Activated CD8-positive, alpha-beta T cell treated with anti-CD3 and anti-CD28 coated beads, Interleukin-2, amount 10 ng/mL, durations not matched to agents 7 days and 5 days (primary cell): ENCODE data around the gene PILRB. TPM values are rescaled to one million over a fixed set of nuclear protein-coding genes. Genes with fewer than 3 reads are reported as not detected.
"Not testable (repeated sequence)": the region's sequence is repeated elsewhere in the genome, so short reads cannot be mapped to it uniquely, and the experiment has no call there.

ENCODE experiments used
- ATAC-seq: fragments of 150-1000 bp; cut with Tn5 transposase; one replicate; pipeline ENCODE4 v1.10.0; 2021; ENCODE audit warnings: moderate library complexity
- CTCF ChIA-PET: fragments of 350-600 bp; sonication (Branson Sonifier 250); formaldehyde crosslinking; loops from one replicate; lab custom pipeline; 2021; ENCODE audit warnings: antibody characterized with exemption; lab: Charles Lee
- POLR2A ChIA-PET: fragments of 350-600 bp; sonication (Branson Sonifier 250); formaldehyde crosslinking; loops from one replicate; lab custom pipeline; 2021; ENCODE audit warnings: antibody characterized with exemption; lab: Charles Lee
- DNase-seq: peaks from one replicate; pipeline ENCODE4 v3.0.0-alpha.2; 2020
- H3K27ac Mint-ChIP-seq: one replicate; pipeline ENCODE4 v1.8.0; 2021; ENCODE audit warnings: mild to moderate bottlenecking, mixed read lengths
- H3K27me3 Mint-ChIP-seq: one replicate; pipeline ENCODE4 v1.8.0; 2021; ENCODE audit warnings: low read depth, mixed read lengths
- H3K36me3 Mint-ChIP-seq: one replicate; pipeline ENCODE4 v1.8.0; 2021; ENCODE audit warnings: low read depth, mixed read lengths
- H3K4me1 Mint-ChIP-seq: one replicate; pipeline ENCODE4 v1.8.0; 2021; ENCODE audit warnings: low read depth, mixed read lengths
- H3K4me3 Mint-ChIP-seq: one replicate; pipeline ENCODE4 v1.8.0; 2021; ENCODE audit warnings: mild to moderate bottlenecking, mixed read lengths
- H3K9me3 Mint-ChIP-seq: one replicate; pipeline ENCODE4 v1.8.0; 2022; ENCODE audit warnings: mixed read lengths; ENCODE audit not compliant: insufficient read depth
- total RNA-seq, 2 experiments: library from RNA; stranded (reverse); gene quantifications; one replicate each; pipeline ENCODE4 v1.2.3, GENCODE V29; 2021

PILRB gene
- total RNA-seq: 10 to 100 TPM; 75.7 to 77.2 TPM

- Mint-ChIP-seq H3K27ac (peak within 1 kb of the TSS; percentile 46), H3K9me3 (no peaks in the 10 kb centered on the region), H3K4me1 (peaks cover 16% of the 10 kb centered on the region), H3K36me3 (peaks cover 66% of the 10 kb centered on the region), H3K4me3 (no peak within 1 kb of the TSS), H3K27me3 (no peaks in the 10 kb centered on the region)
- CTCF ChIA-PET: no interaction called here
- ATAC-seq (no peak), DNase-seq (no peak)
- POLR2A ChIA-PET: no interaction called here
These were observed at the start of gene PILRB for GRCh38 chr7:100358027-100358856. Gene PILRB (plus strand): TSS chr7:100358117. CDS start chr7:100358303, 186 bp downstream.

- CTCF ChIA-PET, ATAC-seq, DNase-seq, POLR2A ChIA-PET, H3K27me3 Mint-ChIP-seq, H3K9me3 Mint-ChIP-seq: not testable (repeated sequence)
- H3K27ac Mint-ChIP-seq: peak overlapping the region; percentile 85
- peaks cover 17% of the 10 kb centered on the region for H3K4me1 Mint-ChIP-seq
- peak overlapping the region; percentile 52 for H3K4me3 Mint-ChIP-seq
- H3K36me3 Mint-ChIP-seq: peaks cover 22% of the 10 kb centered on the region
These were observed 39.6 kb upstream of the PILRB start for GRCh38 chr7:100318329-100318728.

GRCh38 chr7:100321648-100322047 lies 36.3 kb upstream of the PILRB start:
- H3K27ac Mint-ChIP-seq, H3K9me3 Mint-ChIP-seq, ATAC-seq, CTCF ChIA-PET, DNase-seq, H3K27me3 Mint-ChIP-seq, H3K4me3 Mint-ChIP-seq, POLR2A ChIA-PET: not testable (repeated sequence)
- H3K36me3 Mint-ChIP-seq: peaks cover 35% of the 10 kb centered on the region
- H3K4me1 Mint-ChIP-seq: peaks cover 22% of the 10 kb centered on the region

- H3K4me3 Mint-ChIP-seq, H3K27ac Mint-ChIP-seq, CTCF ChIA-PET, DNase-seq, H3K9me3 Mint-ChIP-seq, ATAC-seq, H3K27me3 Mint-ChIP-seq, H3K4me1 Mint-ChIP-seq, POLR2A ChIA-PET: not testable (repeated sequence)
- peaks cover 41% of the 10 kb centered on the region for H3K36me3 Mint-ChIP-seq
These were observed 33.7 kb upstream of the PILRB start for GRCh38 chr7:100324194-100324593.

- H3K9me3 Mint-ChIP-seq, DNase-seq, CTCF ChIA-PET, H3K4me1 Mint-ChIP-seq, H3K4me3 Mint-ChIP-seq, ATAC-seq, POLR2A ChIA-PET, H3K27me3 Mint-ChIP-seq: not testable (repeated sequence)
- Mint-ChIP-seq H3K36me3 (peaks cover 35% of the 10 kb centered on the region), H3K27ac (peak overlapping the region; percentile 37)
These were observed 32.2 kb upstream of the PILRB start for GRCh38 chr7:100325671-100326070.

- H3K36me3 Mint-ChIP-seq: peaks cover 34% of the 10 kb centered on the region
- H3K27me3 Mint-ChIP-seq, DNase-seq, ATAC-seq, H3K4me3 Mint-ChIP-seq, H3K9me3 Mint-ChIP-seq, POLR2A ChIA-PET, CTCF ChIA-PET, H3K27ac Mint-ChIP-seq, H3K4me1 Mint-ChIP-seq: not testable (repeated sequence)
These were observed 31.0 kb upstream of the PILRB start for GRCh38 chr7:100326914-100327313.

- peaks cover 26% of the 10 kb centered on the region for H3K36me3 Mint-ChIP-seq
- ChIA-PET POLR2A (interaction anchor here (0.7 to 1.3 kb wide), 4 partner anchors 9 to 180 kb away, joined by 3 to 4 read pairs (median 3); no protein-coding TSS in a partner anchor), CTCF (interaction anchor here (1.1 kb wide), 1 partner anchor 71 kb away, joined by 4 read pairs; no protein-coding TSS in a partner anchor)
- H3K27me3 Mint-ChIP-seq, H3K9me3 Mint-ChIP-seq: not testable (repeated sequence)
- H3K27ac Mint-ChIP-seq: peak overlapping the region; percentile 98
- ATAC-seq (peak; percentile 93), DNase-seq (peak; percentile 91)
- H3K4me1 Mint-ChIP-seq: peaks cover 26% of the 10 kb centered on the region
- H3K4me3 Mint-ChIP-seq: peak overlapping the region; percentile 94
These were observed 22.1 kb upstream of the PILRB start for GRCh38 chr7:100335566-100336466.

- H3K27me3 Mint-ChIP-seq, DNase-seq, ATAC-seq, POLR2A ChIA-PET, CTCF ChIA-PET, H3K9me3 Mint-ChIP-seq: not testable (repeated sequence)
- Mint-ChIP-seq H3K4me1 (peaks cover 41% of the 10 kb centered on the region), H3K27ac (peak overlapping the region; percentile 43), H3K4me3 (peak overlapping the region; percentile 25), H3K36me3 (peaks cover 43% of the 10 kb centered on the region)
These were observed 19.7 kb upstream of the PILRB start for GRCh38 chr7:100338083-100338696.

- peaks cover 53% of the 10 kb centered on the region for H3K36me3 Mint-ChIP-seq
These were observed 16.6 kb upstream of the PILRB start for GRCh38 chr7:100341286-100341685.

DNA sequence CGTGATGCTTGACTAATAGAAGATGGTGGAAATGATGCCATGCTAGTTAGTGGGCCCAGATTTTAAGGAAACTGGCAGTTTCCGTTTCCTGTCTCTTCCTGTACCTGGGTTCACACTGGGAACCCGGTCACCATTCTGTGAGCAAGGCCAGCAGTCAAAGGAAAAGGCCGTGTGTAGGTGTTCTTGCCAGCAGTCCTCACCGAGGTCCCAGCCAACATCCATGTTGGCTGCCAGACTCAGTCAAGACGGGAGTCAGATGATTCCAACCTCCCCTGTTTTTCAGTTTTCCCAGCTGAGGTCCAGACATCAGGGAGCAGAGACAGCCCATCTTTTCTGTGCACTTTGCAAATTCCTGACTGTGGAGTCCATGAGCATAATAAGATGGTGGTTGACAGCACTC lies 15.2 kb upstream of the PILRB start:
- DNase-seq (no peak), ATAC-seq (no peak)
- peaks cover 48% of the 10 kb centered on the region for H3K4me1 Mint-ChIP-seq
- ChIA-PET CTCF (no interaction called here), POLR2A (no interaction called here)
- H3K27me3 Mint-ChIP-seq: no peaks in the 10 kb centered on the region
- H3K4me3 Mint-ChIP-seq: no peak overlapping the region
- H3K27ac Mint-ChIP-seq: no peak overlapping the region
- H3K36me3 Mint-ChIP-seq: peaks cover 62% of the 10 kb centered on the region
- H3K9me3 Mint-ChIP-seq: no peaks in the 10 kb centered on the region

More at GRCh38 chr7:100341286-100341685, 16.6 kb upstream of the PILRB start:
- H3K4me1 Mint-ChIP-seq: peaks cover 53% of the 10 kb centered on the region
- H3K27ac Mint-ChIP-seq: peak overlapping the region; percentile 52
- H3K27me3 Mint-ChIP-seq, ATAC-seq, CTCF ChIA-PET, H3K9me3 Mint-ChIP-seq, DNase-seq, H3K4me3 Mint-ChIP-seq, POLR2A ChIA-PET: not testable (repeated sequence)

GRCh38 chr7:100344124-100344559 lies 13.8 kb upstream of the PILRB start:
- ChIA-PET POLR2A (interaction anchor here (1.0 to 1.4 kb wide), 2 partner anchors 124 to 243 kb away, joined by 3 to 5 read pairs; partner anchors contain the start of genes AP4M1, MCM7 and PVRIG), CTCF (interaction anchor here (0.6 to 2.8 kb wide), 9 partner anchors 20 to 220 kb away, joined by 3 to 13 read pairs (median 4); no protein-coding TSS in a partner anchor)
- Mint-ChIP-seq H3K27ac (peak overlapping the region; percentile 96), H3K4me1 (peaks cover 39% of the 10 kb centered on the region), H3K4me3 (peak overlapping the region; percentile 75), H3K36me3 (peaks cover 63% of the 10 kb centered on the region)
- not testable (repeated sequence) for DNase-seq, H3K9me3 Mint-ChIP-seq, H3K27me3 Mint-ChIP-seq
- peak; percentile 5 for ATAC-seq
